ENCODE results near the gene ARCN1.

- TF ChIP-seq CTCF (IDR thresholded peaks at IDR 0.05) (no peak), POLR2AphosphoS5 (IDR thresholded peaks at IDR 0.05) (no peak), POLR2A (IDR thresholded peaks at IDR 0.05) (no peak), EP300 (IDR thresholded peaks at IDR 0.05) (no peak)
Observed at GRCh38 chr11:118628432-118628831, 56.2 kb downstream of the ARCN1 start.

Measured in upper lobe of left lung (tissue), 4 donors.